A673 (cell line): ENCODE measurements around the gene BCAR1. TPM values are rescaled to one million over a fixed set of nuclear protein-coding genes. Genes with fewer than 3 reads are reported as not detected.
"Not testable (repeated sequence)": the region's sequence is repeated elsewhere in the genome, so short reads cannot be mapped to it uniquely, and the experiment has no call there.

Experiments
- BruUV-seq: library from RNA; stranded (reverse); fragments of 400-500 nt; replicated peaks from 2 replicates; lab custom pipeline; 2021; lab: Mats Ljungman, UMichigan
- CTCF ChIA-PET: fragments of 300-600 bp; sonication (Branson Sonifier 250); formaldehyde crosslinking; loops from one replicate; lab custom pipeline; 2022; ENCODE audit warnings: antibody characterized with exemption; lab: Charles Lee
- POLR2A ChIA-PET: fragments of 300-600 bp; sonication (Branson Sonifier 250); formaldehyde crosslinking; loops from one replicate; lab custom pipeline; 2022; ENCODE audit warnings: antibody characterized with exemption; ENCODE audit not compliant: low non-redundant PET; lab: Charles Lee
- DNase-seq: peaks from one replicate; pipeline ENCODE4 v3.0.0-alpha.2; 2015; ENCODE audit warnings: low spot score
- H3K27ac ChIP-seq: fragments of 200-600 bp; sonication (generic); 2 replicates; pipeline ENCODE4 v1.5.1; 2016; ENCODE audit warnings: mixed run types, low read depth, mild to moderate bottlenecking, mixed read lengths, antibody characterized with exemption, low read length; ENCODE audit not compliant: poor library complexity, severe bottlenecking
- H3K27me3 ChIP-seq: fragments of 200-600 bp; sonication (generic); replicated peaks from 2 replicates; pipeline ENCODE4 v1.6.1; 2017; ENCODE audit warnings: mixed run types, low read depth, mild to moderate bottlenecking, mixed read lengths, antibody characterized with exemption, low read length; ENCODE audit not compliant: insufficient read depth, poor library complexity
- H3K36me3 ChIP-seq: fragments of 200-600 bp; sonication (generic); 2 replicates; pipeline ENCODE4 v1.6.1; 2016; ENCODE audit warnings: mixed run types, mild to moderate bottlenecking, mixed read lengths, antibody characterized with exemption, low read length; ENCODE audit not compliant: insufficient read depth, poor library complexity, severe bottlenecking
- H3K4me1 ChIP-seq: fragments of 200-600 bp; sonication (generic); 2 replicates; pipeline ENCODE4 v1.6.1; 2017; ENCODE audit warnings: mixed run types, mild to moderate bottlenecking, mixed read lengths, antibody characterized with exemption, low read length; ENCODE audit not compliant: insufficient read depth, poor library complexity, severe bottlenecking
- H3K4me3 ChIP-seq: fragments of 200-600 bp; sonication (generic); 2 replicates; pipeline ENCODE4 v1.5.1; 2016; ENCODE audit warnings: low read depth, mixed run types, mild to moderate bottlenecking, mixed read lengths, low read length; ENCODE audit not compliant: poor library complexity, severe bottlenecking
- H3K9me3 ChIP-seq: fragments of 200-600 bp; sonication (generic); 2 replicates; pipeline ENCODE4 v1.6.1; 2016; ENCODE audit warnings: mixed run types, low read depth, mild to moderate bottlenecking, mixed read lengths, antibody characterized with exemption, low read length; ENCODE audit not compliant: poor library complexity, severe bottlenecking
- EZH2 ChIP-seq: fragments of 200-600 bp; sonication (generic); IDR thresholded peaks from 2 replicates; pipeline ENCODE4 v1.6.1; 2017; ENCODE audit warnings: borderline replicate concordance, low read depth, mild to moderate bottlenecking, mixed read lengths, antibody characterized with exemption, low read length; ENCODE audit not compliant: poor library complexity, severe bottlenecking
- intact Hi-C: fragments of 100-400 bp; cut with micrococcal nuclease; formaldehyde crosslinking; loops from one replicate; pipeline ENCODE4 v1.10.0; 2022; ENCODE audit not compliant: unreplicated experiment
- total RNA-seq: library from RNA; stranded (reverse); gene quantifications from 2 replicates; pipeline ENCODE4 v1.2.3, GENCODE V29; 2021
- TF ChIP-seq, protein P1 (sequence below): fragments of 300-800, 200-600 bp; sonication (generic); conservative IDR thresholded peaks from 2 replicates; pipeline ENCODE4 v1.5.1; 2017; ENCODE audit warnings: low read depth, mild to moderate bottlenecking, antibody characterized with exemption, low read length, moderate library complexity, mixed read lengths

BCAR1 gene
- total RNA-seq, 1 experiment from 2014 or later, result 42.2 TPM

GRCh38 chr16:75206749-75207451 is 44.5 kb downstream of the BCAR1 start, which contains the start of gene CTRB2:
TSS of gene CTRB2 (minus strand) at chr16:75207161. CDS start at chr16:75207141, 20 bp downstream.
- TF ChIP-seq, protein P1, sequence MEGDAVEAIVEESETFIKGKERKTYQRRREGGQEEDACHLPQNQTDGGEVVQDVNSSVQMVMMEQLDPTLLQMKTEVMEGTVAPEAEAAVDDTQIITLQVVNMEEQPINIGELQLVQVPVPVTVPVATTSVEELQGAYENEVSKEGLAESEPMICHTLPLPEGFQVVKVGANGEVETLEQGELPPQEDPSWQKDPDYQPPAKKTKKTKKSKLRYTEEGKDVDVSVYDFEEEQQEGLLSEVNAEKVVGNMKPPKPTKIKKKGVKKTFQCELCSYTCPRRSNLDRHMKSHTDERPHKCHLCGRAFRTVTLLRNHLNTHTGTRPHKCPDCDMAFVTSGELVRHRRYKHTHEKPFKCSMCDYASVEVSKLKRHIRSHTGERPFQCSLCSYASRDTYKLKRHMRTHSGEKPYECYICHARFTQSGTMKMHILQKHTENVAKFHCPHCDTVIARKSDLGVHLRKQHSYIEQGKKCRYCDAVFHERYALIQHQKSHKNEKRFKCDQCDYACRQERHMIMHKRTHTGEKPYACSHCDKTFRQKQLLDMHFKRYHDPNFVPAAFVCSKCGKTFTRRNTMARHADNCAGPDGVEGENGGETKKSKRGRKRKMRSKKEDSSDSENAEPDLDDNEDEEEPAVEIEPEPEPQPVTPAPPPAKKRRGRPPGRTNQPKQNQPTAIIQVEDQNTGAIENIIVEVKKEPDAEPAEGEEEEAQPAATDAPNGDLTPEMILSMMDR, result no peak
- TF ChIP-seq EZH2, result no peak
- Histone ChIP-seq H3K36me3 (no peaks in the 10 kb centered on the region), H3K4me1 (no peaks in the 10 kb centered on the region), H3K9me3 (no peaks in the 10 kb centered on the region), H3K27me3 (no peaks in the 10 kb centered on the region), H3K4me3 (no peak within 1 kb of the TSS), H3K27ac (no peak within 1 kb of the TSS)
- intact Hi-C loops, result loop anchor here (2.0 kb wide), 1 partner anchor 18 kb away; no protein-coding TSS in a partner anchor
- POLR2A ChIA-PET, result no interaction called here
- CTCF ChIA-PET, result no interaction called here
- no TSS peak for BruUV-seq
- no peak for DNase-seq

DNA sequence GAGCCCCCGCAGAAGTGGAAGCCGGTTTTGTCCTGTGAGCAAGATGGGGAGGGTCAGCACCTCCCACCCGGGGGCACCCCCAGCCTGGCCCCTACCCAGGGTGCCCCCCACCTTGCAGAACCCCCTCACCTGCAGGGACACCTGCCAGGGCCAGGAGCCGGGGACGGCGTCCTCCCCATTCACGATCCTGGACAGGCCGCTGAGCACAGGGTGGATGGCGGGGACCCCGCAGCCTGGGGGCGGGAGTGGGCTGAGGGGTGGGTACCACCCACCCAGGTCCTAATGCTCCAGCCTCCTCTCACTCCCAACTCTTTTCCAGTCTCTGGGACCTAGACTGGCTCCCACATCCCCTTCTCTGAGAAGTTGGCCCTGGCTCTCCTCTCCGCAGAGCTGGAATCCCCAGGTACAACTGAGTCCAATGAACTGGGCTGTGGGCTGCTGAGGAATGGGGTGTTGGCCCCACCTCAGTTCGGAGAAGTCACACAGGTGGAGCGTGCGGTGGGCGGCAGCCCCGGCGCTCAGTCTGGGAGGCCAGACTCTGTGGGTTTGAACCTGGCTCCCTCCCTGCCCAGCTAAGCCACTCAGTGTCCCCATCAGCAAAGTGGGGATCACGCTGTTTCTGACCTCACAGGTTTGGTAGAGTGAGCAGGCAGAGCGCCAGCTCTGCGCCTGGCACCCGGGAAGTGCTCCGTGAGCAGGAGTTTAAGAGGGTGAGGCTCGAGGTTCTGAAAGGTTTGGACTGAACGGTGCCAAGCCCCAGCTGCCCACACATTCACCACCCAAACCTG is 45.3 kb downstream of the BCAR1 start:
- H3K36me3 ChIP-seq, POLR2A ChIA-PET, BruUV-seq, CTCF ChIA-PET, H3K27ac ChIP-seq, DNase-seq, H3K4me3 ChIP-seq, H3K27me3 ChIP-seq, H3K4me1 ChIP-seq, H3K9me3 ChIP-seq: not testable (repeated sequence)
- intact Hi-C loops, result loop anchor here (2.0 kb wide), 1 partner anchor 19 kb away; no protein-coding TSS in a partner anchor

DNA sequence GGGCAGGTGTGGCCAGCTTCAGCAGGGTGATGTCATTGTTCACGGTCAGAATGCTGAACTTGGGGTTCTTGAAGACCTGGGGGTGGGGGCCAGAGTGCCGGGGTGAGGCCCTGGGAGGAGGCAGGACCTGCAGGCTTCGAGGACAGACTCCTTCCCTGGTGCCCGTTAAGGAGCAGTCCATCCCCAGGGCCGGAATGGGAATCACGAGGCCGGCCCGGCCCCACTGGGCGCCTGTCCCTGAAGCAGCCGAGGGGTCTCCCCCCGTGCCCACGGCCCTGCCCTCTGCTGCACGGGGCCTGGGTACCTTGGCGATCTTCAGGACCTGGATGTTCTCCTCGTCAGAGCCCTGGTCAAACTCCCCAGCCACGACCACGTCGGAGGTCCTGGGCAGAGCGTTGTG is 46.0 kb downstream of the BCAR1 start:
- H3K36me3 ChIP-seq, H3K9me3 ChIP-seq, intact Hi-C loops, DNase-seq, H3K4me3 ChIP-seq, POLR2A ChIA-PET, H3K4me1 ChIP-seq, H3K27ac ChIP-seq, BruUV-seq, CTCF ChIA-PET, H3K27me3 ChIP-seq: not testable (repeated sequence)

- H3K4me3 ChIP-seq, H3K36me3 ChIP-seq, POLR2A ChIA-PET, H3K4me1 ChIP-seq, DNase-seq, intact Hi-C loops, H3K27ac ChIP-seq, H3K9me3 ChIP-seq, BruUV-seq, H3K27me3 ChIP-seq, CTCF ChIA-PET: not testable (repeated sequence)
These were observed 46.5 kb downstream of the BCAR1 start for GRCh38 chr16:75204905-75205304.
